CD4-positive, alpha-beta T cell (primary cell): ENCODE results near the gene KPNB1. TPM values are rescaled to one million over a fixed set of nuclear protein-coding genes. Genes with fewer than 3 reads are reported as not detected.
A peak's percentile ranks its signal among the peaks of the same experiment; 100 is the strongest.

Experiments
- ATAC-seq: fragments of 200-7000 bp; cut with Tn5 transposase; one replicate; pipeline ENCODE4 v1.10.0; 2022; ENCODE audit warnings: mild to moderate bottlenecking; ENCODE audit not compliant: poor library complexity
- CTCF ChIA-PET: fragments of 350-600 bp; sonication (Branson Sonifier 250); formaldehyde crosslinking; loops from one replicate; lab custom pipeline; 2021; ENCODE audit warnings: antibody characterized with exemption, inconsistent platforms; lab: Charles Lee
- POLR2A ChIA-PET: fragments of 350-600 bp; sonication (Branson Sonifier 250); formaldehyde crosslinking; loops from one replicate; lab custom pipeline; 2021; ENCODE audit warnings: antibody characterized with exemption, inconsistent platforms; lab: Charles Lee
- DNase-seq, 14 experiments: peaks; one replicate each; pipeline ENCODE4 v3.0.0-alpha.2; 2013 to 2020; ENCODE audit warnings: mixed read lengths in 2 of 14
- H3K27ac ChIP-seq, 2 donors: one replicate each; pipeline versions ENCODE4 v1.5.1 to v1.7.0; 2013; ENCODE audit warnings: low read length in 2 of 2, low read depth in 1 of 2, mild to moderate bottlenecking in 1 of 2
- H3K27me3 ChIP-seq, 2 experiments: 1 replicate in 1 of 2; 2 replicates in 1 of 2; pipeline versions ENCODE4 v1.6.1 to v1.7.0; 2013; ENCODE audit warnings: low read length in 2 of 2, control low read depth in 1 of 2, mild to moderate bottlenecking in 1 of 2, moderate library complexity in 1 of 2; ENCODE audit not compliant: insufficient read depth in 2 of 2, control insufficient read depth in 1 of 2
- H3K36me3 ChIP-seq: one replicate; pipeline ENCODE4 v1.6.1; 2013; ENCODE audit warnings: low read length, control low read depth; ENCODE audit not compliant: insufficient read depth
- H3K4me1 ChIP-seq: one replicate; pipeline ENCODE4 v1.6.1; 2013; ENCODE audit warnings: low read length, control low read depth; ENCODE audit not compliant: insufficient read depth
- H3K4me3 ChIP-seq: one replicate; pipeline ENCODE4 v1.5.1; 2013; ENCODE audit warnings: mild to moderate bottlenecking, low read length, moderate library complexity
- H3K9me3 ChIP-seq, 2 experiments: 1 replicate in 1 of 2; 2 replicates in 1 of 2; pipeline versions ENCODE4 v1.6.1 to v1.7.0; 2013; ENCODE audit warnings: low read length in 2 of 2, mild to moderate bottlenecking in 2 of 2, control low read depth in 1 of 2, moderate library complexity in 1 of 2; ENCODE audit not compliant: control insufficient read depth in 1 of 2, insufficient read depth in 1 of 2
- H3K27ac Mint-ChIP-seq: one replicate; pipeline ENCODE4 v1.8.0; 2020; ENCODE audit warnings: mixed read lengths
- H3K27me3 Mint-ChIP-seq: one replicate; pipeline ENCODE4 v1.8.0; 2021; ENCODE audit warnings: mixed read lengths
- H3K36me3 Mint-ChIP-seq: one replicate; pipeline ENCODE4 v1.8.0; 2021; ENCODE audit warnings: low read depth, mixed read lengths
- H3K4me1 Mint-ChIP-seq: one replicate; pipeline ENCODE4 v1.8.0; 2021; ENCODE audit warnings: low read depth, mixed read lengths
- H3K4me3 Mint-ChIP-seq: one replicate; pipeline ENCODE4 v1.8.0; 2020; ENCODE audit warnings: mild to moderate bottlenecking, mixed read lengths
- H3K9me3 Mint-ChIP-seq: one replicate; pipeline ENCODE4 v1.8.0; 2020; ENCODE audit warnings: mixed read lengths
- intact Hi-C, 2 experiments: fragments of 100-400 bp; cut with DNase I in 1 of 2; cut with micrococcal nuclease in 1 of 2; formaldehyde crosslinking; loops; one replicate each; pipeline versions ENCODE4 v1.15.1 to v1.9.0; 2023 to 2025; cut with DNase I, micrococcal nuclease
- total RNA-seq, 174 experiments: library from RNA in 2 of 174; stranded (reverse) in 2 of 174; gene quantifications; one replicate each; pipeline ENCODE4 v1.2.3 and lab custom pipeline; 2021 to 2026
- TF ChIP-seq, protein P1 (sequence below): fragments of 200-600 bp; IDR thresholded peaks from one replicate; pipeline ENCODE4 v1.8.0; 2022; ENCODE audit warnings: antibody characterized with exemption, mild to moderate bottlenecking

KPNB1 gene
- total RNA-seq, 2 experiments from 2014 or later, result 145 to 151 TPM

DNA sequence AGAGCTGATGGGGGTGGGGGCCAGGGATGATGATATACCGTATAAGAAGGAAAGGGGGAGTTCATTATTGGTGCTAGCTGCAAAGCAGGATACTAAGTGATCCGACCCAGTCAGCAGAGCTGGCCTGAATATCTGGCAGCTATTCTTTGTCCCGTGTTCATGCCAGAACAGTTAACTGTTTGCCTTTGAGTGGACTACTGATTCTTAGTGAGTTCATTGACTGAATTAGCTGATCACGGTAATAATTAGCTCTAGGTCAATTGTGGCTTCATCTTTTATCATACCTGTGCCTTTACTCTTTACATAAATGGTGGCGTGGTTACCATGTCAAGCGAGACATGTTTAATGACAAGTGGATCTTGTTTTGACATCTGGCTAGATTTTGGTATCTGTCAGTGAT, 5.3 kb downstream of the KPNB1 start:
- ChIA-PET POLR2A (interaction anchor here (0.9 to 1.3 kb wide), 2 partner anchors 9 to 22 kb away, joined by 3 to 4 read pairs; no protein-coding TSS in a partner anchor), CTCF (interaction anchor here (0.7 to 3.3 kb wide), 2 partner anchors 9 to 294 kb away, joined by 3 to 12 read pairs; no protein-coding TSS in a partner anchor)
- DNase-seq, result no peak
- intact Hi-C loops, result loop anchor here in 1 of 2 experiments (5.0 kb wide), 3 partner anchors 242 to 392 kb away; partner anchors contain the start of genes CDK5RAP3, NFE2L1 and SP2
- Mint-ChIP-seq H3K27ac (peak overlapping the region; percentile 59), H3K9me3 (no peaks in the 10 kb centered on the region), H3K4me1 (peaks cover 75% of the 10 kb centered on the region), H3K4me3 (peak overlapping the region; percentile 4), H3K36me3 (peaks cover 84% of the 10 kb centered on the region), H3K27me3 (no peaks in the 10 kb centered on the region)
- no peak for ATAC-seq
- no peak overlapping the region for H3K4me3 ChIP-seq
- no peak overlapping the region for H3K27ac ChIP-seq
- TF ChIP-seq, protein P1, sequence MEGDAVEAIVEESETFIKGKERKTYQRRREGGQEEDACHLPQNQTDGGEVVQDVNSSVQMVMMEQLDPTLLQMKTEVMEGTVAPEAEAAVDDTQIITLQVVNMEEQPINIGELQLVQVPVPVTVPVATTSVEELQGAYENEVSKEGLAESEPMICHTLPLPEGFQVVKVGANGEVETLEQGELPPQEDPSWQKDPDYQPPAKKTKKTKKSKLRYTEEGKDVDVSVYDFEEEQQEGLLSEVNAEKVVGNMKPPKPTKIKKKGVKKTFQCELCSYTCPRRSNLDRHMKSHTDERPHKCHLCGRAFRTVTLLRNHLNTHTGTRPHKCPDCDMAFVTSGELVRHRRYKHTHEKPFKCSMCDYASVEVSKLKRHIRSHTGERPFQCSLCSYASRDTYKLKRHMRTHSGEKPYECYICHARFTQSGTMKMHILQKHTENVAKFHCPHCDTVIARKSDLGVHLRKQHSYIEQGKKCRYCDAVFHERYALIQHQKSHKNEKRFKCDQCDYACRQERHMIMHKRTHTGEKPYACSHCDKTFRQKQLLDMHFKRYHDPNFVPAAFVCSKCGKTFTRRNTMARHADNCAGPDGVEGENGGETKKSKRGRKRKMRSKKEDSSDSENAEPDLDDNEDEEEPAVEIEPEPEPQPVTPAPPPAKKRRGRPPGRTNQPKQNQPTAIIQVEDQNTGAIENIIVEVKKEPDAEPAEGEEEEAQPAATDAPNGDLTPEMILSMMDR, result no peak
- peaks cover 80% of the 10 kb centered on the region for H3K36me3 ChIP-seq
- H3K4me1 ChIP-seq, result peaks cover 51% of the 10 kb centered on the region
- H3K9me3 ChIP-seq, result no peaks in the 10 kb centered on the region
- H3K27me3 ChIP-seq, result no peaks in the 10 kb centered on the region

GRCh38 chr17:47660064-47660492, 10.4 kb downstream of the KPNB1 start:
- Histone ChIP-seq H3K27me3 (no peaks in the 10 kb centered on the region), H3K4me3 (peak overlapping the region; percentile 42), H3K36me3 (peaks cover 88% of the 10 kb centered on the region), H3K27ac (peak overlapping the region; percentile 62 to 77), H3K4me1 (peaks cover 32% of the 10 kb centered on the region), H3K9me3 (no peaks in the 10 kb centered on the region)
- H3K4me1 Mint-ChIP-seq, result peaks cover 54% of the 10 kb centered on the region
- TF ChIP-seq, protein P1, result no peak
- ChIA-PET CTCF (interaction anchor here (1.6 kb wide), 1 partner anchor 73 kb away, joined by 3 read pairs; the partner anchor contains the start of gene TBX21), POLR2A (interaction anchor here (1.2 to 3.9 kb wide), 2 partner anchors 10 to 171 kb away, joined by 3 to 38 read pairs; partner anchors contain the start of genes KPNB1, LRRC46 and MRPL10)
- H3K36me3 Mint-ChIP-seq, result peaks cover 88% of the 10 kb centered on the region
- H3K27me3 Mint-ChIP-seq, result no peaks in the 10 kb centered on the region
- H3K27ac Mint-ChIP-seq, result peak overlapping the region; percentile 83
- H3K9me3 Mint-ChIP-seq, result no peaks in the 10 kb centered on the region
- DNase-seq (peak in 4 of 14 experiments; percentile 8 to 82 (median 72)), ATAC-seq (peak; percentile 80)
- intact Hi-C loops, result loop anchor here in 1 of 2 experiments (1.0 kb wide), 1 partner anchor 10 kb away; no protein-coding TSS in a partner anchor
- peak overlapping the region; percentile 79 for H3K4me3 Mint-ChIP-seq

GRCh38 chr17:47663912-47664623, 14.3 kb downstream of the KPNB1 start:
- Mint-ChIP-seq H3K9me3 (no peaks in the 10 kb centered on the region), H3K27ac (peak overlapping the region; percentile 57), H3K4me1 (peaks cover 21% of the 10 kb centered on the region), H3K36me3 (peaks cover 87% of the 10 kb centered on the region), H3K4me3 (no peak overlapping the region), H3K27me3 (no peaks in the 10 kb centered on the region)
- peak; percentile 39 to 84 (median 52) for DNase-seq
- Histone ChIP-seq H3K36me3 (peaks cover 82% of the 10 kb centered on the region), H3K27ac (no peak overlapping the region), H3K4me1 (peaks cover 18% of the 10 kb centered on the region), H3K9me3 (no peaks in the 10 kb centered on the region), H3K4me3 (no peak overlapping the region), H3K27me3 (no peaks in the 10 kb centered on the region)
- peak; percentile 65 for ATAC-seq
- ChIA-PET POLR2A (interaction anchor here (0.8 to 4.8 kb wide), 4 partner anchors 9 to 54 kb away, joined by 3 to 62 read pairs (median 4); partner anchors contain the start of gene KPNB1), CTCF (interaction anchor here (0.8 to 2.9 kb wide), 13 partner anchors 7 to 126 kb away, joined by 3 to 12 read pairs (median 5); partner anchors contain the start of genes KPNB1 and TBX21)
- TF ChIP-seq, protein P1, result peak; percentile 90
- intact Hi-C loops, result loop anchor here (1.0 kb wide), 4 partner anchors 53 to 139 kb away; no protein-coding TSS in a partner anchor
